Spleen (tissue), 7 donors: Measurements from ENCODE around the gene RNF7.

Experiments
- CTCF ChIP-seq, 11 experiments: fragments of 200-600 bp in 7 of 11; fragments of 450-650 bp in 4 of 11; sonication (generic) in 4 of 11; IDR thresholded peaks in 8 of 11; conservative IDR thresholded peaks in 3 of 11; 1 replicate in 7 of 11; 2 replicates in 4 of 11; pipeline versions ENCODE4 v1.4.0 to v1.8.0; 2016 to 2021; ENCODE audit warnings: antibody characterized with exemption in 11 of 11, inconsistent platforms in 4 of 11, mild to moderate bottlenecking in 1 of 11
- POLR2A ChIP-seq, 3 donors: fragments of 450-650 bp; IDR thresholded peaks; one replicate each; pipeline ENCODE4 v1.5.1; 2017; ENCODE audit warnings: antibody characterized with exemption in 3 of 3, mild to moderate bottlenecking in 1 of 3
- donor health status: DM: no; HTN: no; CAD: no; lungs with moderate emphysema.
- donor health status: DM: no; HTN: no; CAD: no.
- donor health status: DM: no; HTN: no; CAD: no.

GRCh38 chr3:141767066-141767465, 29.0 kb downstream of the RNF7 start:
- TF ChIP-seq CTCF (IDR thresholded peaks at IDR 0.05 in 8 of 11, conservative IDR thresholded peaks at IDR 0.05 in 3 of 11) (no peak), POLR2A (IDR thresholded peaks at IDR 0.05) (no peak)
